ENCODE data around the gene MINAR1.

Gene MINAR1

GRCh38 chr15:79463043-79463780 lies 31.1 kb downstream of the MINAR1 start:
- no peak for DNase-seq (ENCODE audit: low read depth in 2 of 2)

DNA sequence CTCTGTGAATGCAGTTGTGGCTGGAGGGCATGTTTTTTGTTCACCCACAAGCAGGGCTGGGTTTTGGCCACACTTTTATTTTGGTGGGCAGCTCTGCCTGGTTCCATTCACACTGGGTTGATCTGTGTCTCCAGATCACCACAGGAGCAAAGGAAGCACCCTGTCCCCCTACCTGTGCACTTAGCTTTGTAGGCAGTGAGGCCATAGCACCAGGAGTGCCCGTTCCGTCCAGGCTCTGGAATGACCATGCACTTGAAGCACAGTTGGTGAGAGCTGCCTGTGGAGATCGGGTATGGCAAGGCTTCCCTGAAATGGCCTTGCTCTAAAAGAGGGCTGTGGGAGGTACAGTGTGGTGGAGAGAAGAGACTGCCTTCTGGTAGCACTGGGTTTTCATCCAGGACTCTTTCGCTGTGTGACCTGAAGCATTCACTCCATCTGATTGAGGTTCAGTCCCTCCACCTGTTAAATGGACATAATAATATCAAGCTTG lies 31.7 kb downstream of the MINAR1 start:
- no peak for DNase-seq (ENCODE audit: low read depth in 2 of 2)

DNA sequence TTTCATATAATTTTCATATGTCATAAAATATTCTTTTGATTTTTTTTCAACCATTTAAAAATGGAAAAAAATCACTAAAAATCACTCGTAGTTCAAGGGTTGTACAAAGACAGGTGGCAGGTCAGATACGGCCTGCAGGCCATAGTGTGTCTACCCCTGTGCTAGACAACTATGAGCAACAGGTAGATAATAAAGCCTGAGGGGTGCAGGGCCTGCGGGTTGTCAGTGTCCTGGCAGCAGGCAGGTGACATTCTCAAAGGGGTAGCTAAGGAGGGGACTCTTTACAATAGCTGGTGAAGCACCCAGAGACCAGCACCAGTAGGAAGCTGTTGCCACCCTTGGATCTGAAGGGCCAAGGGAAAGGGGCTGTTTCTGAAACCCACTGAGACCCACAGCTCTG lies 34.4 kb downstream of the MINAR1 start:
- DNase-seq (ENCODE audit: low read depth in 2 of 2) = no peak

DNA sequence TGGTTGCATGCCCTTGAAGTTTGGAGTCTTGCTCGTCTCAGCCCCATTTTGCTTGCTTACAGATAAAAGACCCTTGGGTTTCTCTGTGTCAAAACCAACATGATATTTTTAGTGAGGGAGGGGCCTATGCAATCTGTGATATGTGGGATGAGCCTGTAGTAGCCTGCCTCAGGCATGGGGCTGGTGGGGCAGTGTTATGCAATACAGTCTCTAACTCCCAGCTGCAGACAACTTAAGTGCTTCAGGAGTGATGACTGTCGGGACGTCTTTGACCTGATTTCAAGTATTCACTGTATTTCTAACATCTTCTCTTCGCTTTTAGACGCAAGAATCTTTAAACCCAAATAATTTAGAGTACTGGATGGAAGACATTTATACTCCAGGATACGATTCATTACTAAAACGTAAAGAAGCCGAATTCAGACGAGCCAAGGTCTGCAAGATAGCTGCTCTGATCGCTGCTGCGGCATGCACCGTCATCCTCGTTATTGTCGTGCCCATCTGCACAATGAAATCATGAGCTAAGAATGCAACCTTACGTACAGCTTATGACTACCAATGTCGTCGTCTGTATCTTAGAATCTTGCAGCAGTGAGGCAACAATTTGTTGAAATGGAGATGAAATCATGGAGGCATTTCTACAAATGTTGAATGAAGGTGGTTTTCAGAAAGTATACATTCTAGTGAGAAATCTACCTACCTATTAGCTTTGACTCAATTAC lies 35.9 kb downstream of the MINAR1 start:
- no peak for DNase-seq (ENCODE audit: low read depth in 2 of 2)

- DNase-seq (ENCODE audit: low read depth in 2 of 2) = no peak
Observed at GRCh38 chr15:79472446-79472845, 40.3 kb downstream of the MINAR1 start.

DNA sequence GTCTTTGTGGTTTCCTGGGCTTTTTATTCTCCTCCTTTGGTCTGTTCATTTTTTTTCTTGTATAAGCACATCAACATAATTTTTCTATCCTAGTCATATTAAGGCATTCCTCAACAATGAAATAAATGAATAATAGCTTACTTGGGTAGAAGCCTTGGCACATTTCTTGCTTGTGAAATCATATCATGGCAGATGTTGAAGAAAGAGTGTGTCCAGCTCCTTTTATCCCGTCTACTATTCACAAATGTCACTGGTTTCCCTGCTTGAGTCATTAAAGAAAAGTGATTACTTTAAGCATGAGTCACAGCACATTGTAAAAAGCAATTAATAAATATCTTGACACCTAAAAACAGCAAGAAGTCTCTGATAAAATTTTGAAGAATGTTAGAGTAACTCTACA lies 42.1 kb downstream of the MINAR1 start:
- DNase-seq (ENCODE audit: low read depth in 2 of 2) = no peak

- no peak for DNase-seq (ENCODE audit: low read depth in 2 of 2)
Observed at GRCh38 chr15:79475306-79475705, 43.2 kb downstream of the MINAR1 start.

DNA sequence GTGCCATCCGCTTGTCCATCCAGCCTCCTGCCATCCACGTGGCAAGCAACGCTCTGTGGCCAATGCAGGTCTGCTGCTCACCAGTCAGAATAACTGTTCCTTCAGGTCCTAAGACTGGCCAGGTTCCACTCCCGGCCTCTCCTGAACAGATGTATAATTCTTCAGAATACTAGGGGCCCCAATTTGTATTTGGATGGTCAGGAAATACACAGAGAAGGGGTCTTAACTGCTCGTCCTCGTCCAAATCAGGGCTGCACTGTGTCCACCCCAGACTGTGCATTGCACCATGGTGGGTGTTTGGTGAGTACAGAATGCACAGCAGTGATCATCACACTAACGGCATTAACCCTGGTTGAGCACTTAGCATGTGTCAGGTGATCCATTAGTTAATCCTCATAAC lies 46.0 kb downstream of the MINAR1 start:
- no peak for DNase-seq (ENCODE audit: low read depth in 2 of 2)

DNA sequence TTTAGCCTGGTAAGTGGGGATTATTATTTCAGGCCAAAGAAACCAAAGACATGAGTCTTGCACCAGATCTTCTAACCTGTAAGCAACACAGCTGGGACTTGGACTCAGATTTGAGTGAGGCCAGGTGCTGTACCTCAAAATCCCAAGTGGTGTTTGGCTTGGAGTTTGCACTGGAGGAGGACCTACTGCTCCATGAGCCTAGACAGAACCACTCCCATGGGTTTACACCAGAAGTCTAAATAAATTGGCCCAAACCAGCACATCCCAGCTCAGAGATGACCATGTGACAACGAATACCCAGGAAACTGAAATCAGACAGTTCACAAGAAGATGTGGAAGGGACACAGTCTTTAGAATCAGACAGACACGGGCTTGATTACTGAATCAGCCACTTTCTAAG lies 47.5 kb downstream of the MINAR1 start:
- DNase-seq (ENCODE audit: low read depth in 2 of 2) = no peak

DNA sequence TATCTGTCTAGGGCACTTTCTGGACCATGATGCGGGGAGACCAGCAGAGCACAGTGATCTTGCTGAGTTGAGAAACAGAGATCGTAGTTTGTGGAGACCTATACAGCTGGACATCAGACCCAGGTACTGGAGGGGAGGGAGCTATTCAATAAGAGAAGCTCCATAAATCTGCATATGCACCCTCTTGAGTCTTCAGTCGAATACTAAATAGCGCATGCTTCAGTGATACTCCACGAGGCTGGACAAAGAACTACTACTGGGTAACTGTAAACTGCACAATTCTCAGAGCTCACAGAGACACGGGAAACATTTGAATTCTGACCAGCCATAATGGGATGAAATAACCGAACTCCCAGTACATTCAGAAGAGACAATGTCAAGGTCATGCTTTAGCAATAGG lies 49.7 kb downstream of the MINAR1 start:
- no peak for DNase-seq (ENCODE audit: low read depth in 2 of 2)

All from stimulated activated CD4-positive, alpha-beta T cell treated with anti-CD3 and anti-CD28 coated beads, Interleukin-1b, Interleukin-23, amount 100 ng/mL, for 1 hour (primary cell).